ENCODE results near the gene TTC39C. TPM values are rescaled to one million over a fixed set of nuclear protein-coding genes. Genes with fewer than 3 reads are reported as not detected.
A peak's percentile ranks its signal among the peaks of the same experiment; 100 is the strongest.

The TTC39C gene
- total and polyA plus RNA-seq, 12 donors: 3.5 to 8.1 (median 5.2) TPM

- Histone ChIP-seq H3K27ac (no peak overlapping the region), H3K27me3 (no peaks in the 10 kb centered on the region), H3K4me3 (no peak overlapping the region), H3K36me3 (peaks cover 0 to 97% (median 0%) of the 10 kb centered on the region in 9 donors), H3K9me3 (no peaks in the 10 kb centered on the region), H3K4me1 (peaks cover 0 to 5% (median 0%) of the 10 kb centered on the region in 9 donors)
- no peak for TF ChIP-seq CTCF (IDR thresholded peaks at IDR 0.05)
- DNase-seq (no peak), ATAC-seq (no peak)
- intact Hi-C loops (cut with DNase I): loop anchor here in 2 of 10 donors (10.0 kb wide), 2 partner anchors 174 to 504 kb away; no protein-coding TSS in a partner anchor
- WGBS, 2 donors: 98 to 99% methylated on average over 4 of the region's 4 CpGs
Measured at GRCh38 chr18:24128700-24129099, 114.1 kb downstream of the TTC39C start.

- Histone ChIP-seq H3K4me1 (peaks cover 0 to 5% (median 0%) of the 10 kb centered on the region in 9 donors), H3K36me3 (peaks cover 0 to 81% (median 0%) of the 10 kb centered on the region in 9 donors), H3K4me3 (no peak overlapping the region), H3K9me3 (no peaks in the 10 kb centered on the region), H3K27me3 (no peaks in the 10 kb centered on the region), H3K27ac (no peak overlapping the region)
- WGBS, 2 donors: 69 to 96% methylated on average over 2 of the region's 2 CpGs
- no peak for ATAC-seq
- TF ChIP-seq CTCF (IDR thresholded peaks at IDR 0.05): no peak
- intact Hi-C loops (cut with DNase I): no loop called here
- DNase-seq: no peak
Measured at GRCh38 chr18:24130494-24130893, 115.9 kb downstream of the TTC39C start.

- no peak overlapping the region for H3K4me3 ChIP-seq
- H3K36me3 ChIP-seq: peaks cover 0 to 20% (median 0%) of the 10 kb centered on the region in 9 donors
- ATAC-seq (no peak), DNase-seq (no peak)
- H3K4me1 ChIP-seq: peaks cover 0 to 16% (median 7%) of the 10 kb centered on the region in 9 donors
- H3K27ac ChIP-seq: no peak overlapping the region
- 85% methylated on average over 3 of the region's 3 CpGs for WGBS, 2 donors
- H3K9me3 ChIP-seq: peaks cover 0 to 3% (median 0%) of the 10 kb centered on the region in 11 donors
- H3K27me3 ChIP-seq: peaks cover 0 to 13% (median 0%) of the 10 kb centered on the region in 7 donors
- TF ChIP-seq CTCF (IDR thresholded peaks at IDR 0.05): no peak
- intact Hi-C loops (cut with DNase I): no loop called here
Measured at GRCh38 chr18:24136967-24137373, 122.4 kb downstream of the TTC39C start.

- no peak for TF ChIP-seq CTCF (IDR thresholded peaks at IDR 0.05)
- peak in 4 of 8 donors; percentile 13 to 24 (median 18) for ATAC-seq
- peak overlapping the region in 2 of 10 donors; percentile 4 to 32 for H3K27ac ChIP-seq
- H3K36me3 ChIP-seq: peaks cover 0 to 6% (median 0%) of the 10 kb centered on the region in 9 donors
- peaks cover 0 to 3% (median 0%) of the 10 kb centered on the region in 11 donors for H3K9me3 ChIP-seq
- 40 to 41% methylated on average over 7 of the region's 7 CpGs for WGBS, 2 donors
- H3K27me3 ChIP-seq: peaks cover 0 to 13% (median 0%) of the 10 kb centered on the region in 7 donors
- peaks cover 0 to 16% (median 7%) of the 10 kb centered on the region in 9 donors for H3K4me1 ChIP-seq
- intact Hi-C loops (cut with DNase I): no loop called here
- H3K4me3 ChIP-seq: peak overlapping the region; percentile 36 to 74 (median 60)
- DNase-seq: no peak
Measured at GRCh38 chr18:24138409-24138788, 123.8 kb downstream of the TTC39C start.

Data from heart right ventricle (tissue), 16 donors.